K562 (cell line): Measurements from ENCODE around the gene IQCK. TPM values are rescaled to one million over a fixed set of nuclear protein-coding genes. Genes with fewer than 3 reads are reported as not detected.

ENCODE experiments used
- ATAC-seq: fragments of 200-7000 bp; cut with Tn5 transposase; 3 replicates; pipeline ENCODE4 v1.9.1; 2020; ENCODE audit warnings: moderate library complexity
- BruUV-seq: library from RNA; stranded (reverse); fragments of 400-500 nt; replicated peaks from 2 replicates; lab custom pipeline; 2021; lab: Mats Ljungman, UMichigan
- CTCF ChIA-PET: fragments of 300-600 bp; formaldehyde crosslinking; extraction: SDS; loops from one replicate; lab custom pipeline; 2021; ENCODE audit warnings: low intra/inter-chr PET ratio; lab: Yijun Ruan, JAX
- POLR2A ChIA-PET: fragments of 300-600, 350-650 bp; sonication (Branson Sonifier 250); formaldehyde crosslinking; extraction: SDS; loops from one replicate; lab custom pipeline; 2021; ENCODE audit warnings: antibody characterized with exemption, inconsistent platforms; lab: Yijun Ruan, JAX
- DNase-seq, 4 experiments: peaks; one replicate each; pipeline versions ENCODE4 v3.0.0 to v3.0.0-alpha.2; 2011 to 2018; ENCODE audit warnings: low spot score in 3 of 4, mixed read lengths in 3 of 4; ENCODE audit errors: extremely low read depth in 1 of 4
- FAIRE-seq: peaks from 2 replicates; lab custom pipeline; 2011; peaks lifted over from hg19 to GRCh38; lab: Jason Lieb, UNC
- H2AFZ ChIP-seq: 2 replicates; pipeline ENCODE4 v1.6.0; 2011; ENCODE audit warnings: low read depth, low read length, control low read depth, inconsistent platforms
- H3K27ac ChIP-seq: fragments of 200-600 bp; 3 replicates; pipeline ENCODE4 v1.8.0; 2011; ENCODE audit warnings: low read depth, mild to moderate bottlenecking, control low read depth, inconsistent platforms, low read length, moderate library complexity, mixed read lengths; ENCODE audit errors: extremely low read depth
- H3K27me3 ChIP-seq, 2 experiments: fragments of 300-600 bp in 1 of 2; 2 replicates in 1 of 2; 3 replicates in 1 of 2; pipeline versions ENCODE4 v1.6.0 to v1.8.0; 2011; ENCODE audit warnings: inconsistent platforms in 2 of 2, low read length in 2 of 2, mild to moderate bottlenecking in 1 of 2, mixed read lengths in 1 of 2, moderate library complexity in 1 of 2; ENCODE audit not compliant: control insufficient read depth in 2 of 2, insufficient read depth in 2 of 2
- H3K36me3 ChIP-seq: fragments of 300-600 bp; 3 replicates; pipeline ENCODE4 v1.8.0; 2011; ENCODE audit warnings: mild to moderate bottlenecking, low read length, inconsistent platforms; ENCODE audit not compliant: control insufficient read depth, insufficient read depth
- H3K4me1 ChIP-seq, 2 experiments: fragments of 200-600 bp in 1 of 2; replicated peaks in 1 of 2; 2 replicates in 1 of 2; 3 replicates in 1 of 2; pipeline versions ENCODE4 v1.5.1 to v1.8.0; 2011; ENCODE audit warnings: inconsistent platforms in 2 of 2, low read length in 2 of 2, mild to moderate bottlenecking in 1 of 2, mixed read lengths in 1 of 2, moderate library complexity in 1 of 2; ENCODE audit not compliant: control insufficient read depth in 2 of 2, insufficient read depth in 2 of 2
- H3K4me2 ChIP-seq: 2 replicates; pipeline ENCODE4 v1.6.1; 2011; ENCODE audit warnings: low read length, control low read depth, inconsistent platforms, mixed read lengths; ENCODE audit not compliant: insufficient read depth
- H3K4me3 ChIP-seq: fragments of 200-600 bp; sonication (generic), shearing (Covaris generic); 2 replicates; pipeline ENCODE4 v1.5.1; 2016; ENCODE audit warnings: control low read depth, inconsistent platforms
- H3K79me2 ChIP-seq: fragments of 200-600 bp; 3 replicates; pipeline ENCODE4 v1.8.0; 2011; ENCODE audit warnings: low read length, inconsistent platforms; ENCODE audit not compliant: control insufficient read depth, insufficient read depth
- H3K9ac ChIP-seq, 2 experiments: 2 replicates each; pipeline versions ENCODE4 v1.6.0 to v1.6.1; 2011; ENCODE audit warnings: low read depth in 2 of 2, low read length in 2 of 2, control low read depth in 1 of 2, inconsistent platforms in 1 of 2, mild to moderate bottlenecking in 1 of 2, mixed read lengths in 1 of 2; ENCODE audit not compliant: insufficient read depth in 1 of 2
- H3K9me1 ChIP-seq: one replicate; pipeline ENCODE4 v1.6.0; 2011; ENCODE audit warnings: inconsistent platforms, mild to moderate bottlenecking, low read length, moderate library complexity; ENCODE audit not compliant: control insufficient read depth, insufficient read depth
- H3K9me3 ChIP-seq: replicated peaks from 2 replicates; pipeline ENCODE4 v1.5.1; 2011; ENCODE audit warnings: low read depth, low read length, inconsistent platforms; ENCODE audit not compliant: control insufficient read depth, insufficient read depth
- H4K20me1 ChIP-seq: replicated peaks from 2 replicates; pipeline ENCODE4 v1.6.1; 2011; ENCODE audit warnings: low read length, inconsistent platforms, mixed read lengths; ENCODE audit not compliant: control insufficient read depth, insufficient read depth
- BACH1 ChIP-seq: fragments of 200-800 bp; sonication (Bioruptor generic); IDR thresholded peaks from 2 replicates; pipeline ENCODE4 v1.6.1; 2016; ENCODE audit warnings: missing genetic modification characterization, missing compliant biosample characterization
- BCOR ChIP-seq: fragments of 450-650 bp; IDR thresholded peaks from 2 replicates; pipeline ENCODE4 v1.6.1; 2016
- CBX3 ChIP-seq, 2 experiments: IDR thresholded peaks; 1 replicate in 1 of 2; 2 replicates in 1 of 2; pipeline ENCODE4 v1.6.1; 2012; ENCODE audit warnings: inconsistent platforms in 2 of 2, low read length in 2 of 2, borderline replicate concordance in 1 of 2, control low read depth in 1 of 2
- ERF ChIP-seq: fragments of 450-650 bp; formaldehyde crosslinking; IDR thresholded peaks from 2 replicates; pipeline ENCODE4 v1.4.0; 2020; ENCODE audit warnings: mild to moderate bottlenecking, mixed read lengths
- HNRNPH1 ChIP-seq: fragments of 200-400 bp; formaldehyde crosslinking; optimal IDR thresholded peaks from 2 replicates; pipeline ENCODE3; 2017; ENCODE audit warnings: low read depth, mild to moderate bottlenecking, low read length, moderate library complexity
- JUNB ChIP-seq: fragments of 450-650 bp; formaldehyde crosslinking; conservative IDR thresholded peaks from 2 replicates; pipeline ENCODE4 v1.4.0; 2020; ENCODE audit warnings: mild to moderate bottlenecking
- KLF6 ChIP-seq: fragments of 250-450 bp; sonication (Bioruptor Pico); IDR thresholded peaks from 2 replicates; pipeline ENCODE4 v1.4.0; 2020; ENCODE audit warnings: mild to moderate bottlenecking, moderate library complexity, borderline replicate concordance
- NBN ChIP-seq: fragments of 450-650 bp; IDR thresholded peaks from 2 replicates; pipeline ENCODE4 v1.6.1; 2016; ENCODE audit warnings: low read depth, mild to moderate bottlenecking
- RBM25 ChIP-seq: fragments of 200-400 bp; formaldehyde crosslinking; IDR thresholded peaks from 2 replicates; pipeline ENCODE4 v1.6.1; 2018; ENCODE audit warnings: low read length, low read depth, moderate library complexity; ENCODE audit not compliant: severe bottlenecking
- TCF7L2 ChIP-seq: fragments of 150-350 bp; IDR thresholded peaks from 2 replicates; pipeline ENCODE4 v1.6.1; 2016; ENCODE audit warnings: low read depth, mild to moderate bottlenecking, low read length, moderate library complexity
- ZNF76 ChIP-seq: fragments of 250-450 bp; sonication (Bioruptor Pico); IDR thresholded peaks from 2 replicates; pipeline ENCODE4 v1.4.0; 2020; ENCODE audit warnings: mild to moderate bottlenecking, moderate library complexity, borderline replicate concordance
- ZNF764 ChIP-seq: fragments of 250-450 bp; sonication (Bioruptor Pico); IDR thresholded peaks from 2 replicates; pipeline ENCODE4 v1.4.0; 2020; ENCODE audit warnings: low read depth, mild to moderate bottlenecking, moderate library complexity
- WGBS: fragments of 100-300 bp; shearing (Covaris generic); methylation state at CpG from one replicate; pipeline ENCODE4 v1.1.6; 2016; ENCODE audit warnings: low coverage, mixed read lengths; ENCODE audit not compliant: insufficient coverage; ENCODE audit errors: missing lambda C conversion rate; 5-methylcytosine and 5-hydroxymethylcytosine counted together
- in situ Hi-C: fragments of 300-500 bp; cut with MboI; formaldehyde crosslinking; loops from 4 replicates; pipeline ENCODE4 v1.15.0; 2018; ENCODE audit warnings: inconsistent platforms, mixed read lengths
- intact Hi-C: fragments of 100-400 bp; cut with micrococcal nuclease; formaldehyde crosslinking; loops from 2 replicates; pipeline ENCODE4 v1.14.2; 2022
- polyA plus RNA-seq, 8 experiments: library from polyadenylated mRNA; depleted of rRNA in 4 of 8; stranded (reverse) in 5 of 8; unstranded in 3 of 8; fragments of >200 nt; fragmentation: Nextera tagmentation in 2 of 8; fragmentation: Illumina TruSeq in 1 of 8; extraction: Ambion mirVana in 2 of 8; extraction: Trizol in 1 of 8; gene quantifications; 2 replicates each; pipeline versions ENCODE4 v1.2.1 to v1.2.3, GENCODE V29; 2011 to 2014; ENCODE audit warnings: inconsistent platforms in 1 of 8, missing spikeins in 1 of 8
- total RNA-seq, 7 experiments: library from RNA; depleted of rRNA in 6 of 7; stranded (reverse); fragments of >200 nt in 6 of 7; fragmentation: Illumina TruSeq in 2 of 7; extraction: Trizol in 2 of 7; gene quantifications; 2 replicates each; pipeline versions ENCODE4 v1.2.1 to v1.2.3, GENCODE V29; 2011 to 2021; ENCODE audit warnings: low replicate concordance in 1 of 7
- TF ChIP-seq, protein P1 (sequence below), 2 experiments: fragments of 150-350 bp in 1 of 2; IDR thresholded peaks; 2 replicates each; pipeline ENCODE4 v1.6.1; 2012 to 2016; ENCODE audit warnings: low read depth in 2 of 2, low read length in 2 of 2, mild to moderate bottlenecking in 1 of 2, moderate library complexity in 1 of 2
- TF ChIP-seq, protein P2 (sequence below): fragments of 200-800 bp; sonication (Bioruptor generic); IDR thresholded peaks from 2 replicates; pipeline ENCODE4 v1.6.1; 2016; ENCODE audit warnings: missing genetic modification characterization, missing compliant biosample characterization

IQCK gene
- total and polyA plus RNA-seq, 9 of the 15 experiments (the other 6 are each of a cell fraction or from before 2014, with no cell fraction given), result 5.2 to 12.2 (median 7.3) TPM

DNA sequence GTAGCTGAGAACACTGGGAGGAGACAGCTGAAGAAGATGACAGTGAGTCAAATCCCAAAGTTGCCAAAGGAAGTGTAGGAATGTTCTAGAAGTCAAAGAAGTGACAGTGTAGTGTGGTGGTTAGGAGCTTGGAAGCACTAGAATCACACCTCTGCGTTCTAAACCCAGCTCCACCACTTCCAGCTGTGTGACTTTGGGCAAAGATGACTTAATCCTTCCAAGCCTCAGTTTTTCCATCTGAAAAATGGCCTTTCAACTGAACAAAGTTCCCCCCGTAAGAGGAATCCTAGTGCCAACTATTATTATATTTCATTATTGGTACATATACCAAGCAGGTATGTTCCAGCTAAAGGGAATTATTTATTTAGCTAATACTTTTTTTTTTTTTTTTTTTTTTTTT is 56.0 kb downstream of the IQCK start:
- no peak for ATAC-seq
- 46% methylated on average over 2 of the region's 2 CpGs for WGBS
- Histone ChIP-seq H3K79me2 (no peaks in the 10 kb centered on the region), H3K27me3 (no peaks in the 10 kb centered on the region; a peak in 1 of 5 replicates), H3K9me3 (no peaks in the 10 kb centered on the region), H4K20me1 (no peaks in the 10 kb centered on the region), H3K4me1 (no peaks in the 10 kb centered on the region; a peak in 1 of 5 replicates), H3K9me1 (no peaks in the 10 kb centered on the region), H3K9ac (no peak overlapping the region), H3K27ac (no peak overlapping the region), H3K4me3 (no peak overlapping the region), H2AFZ (no peak overlapping the region), H3K36me3 (no peaks in the 10 kb centered on the region), H3K4me2 (no peak overlapping the region)
- CTCF ChIA-PET, result no interaction called here
- no peak for DNase-seq
- POLR2A ChIA-PET, result interaction anchor here (0.6 kb wide), 1 partner anchor 1222 kb away, joined by 3 read pairs; no protein-coding TSS in a partner anchor
- no TSS peak for BruUV-seq
- intact Hi-C loops (no loop called here), in situ Hi-C loops (no loop called here)
- FAIRE-seq, result no peak
- TF ChIP-seq HNRNPH1, result no peak
- no peak for TF ChIP-seq ZNF764 (CRISPR knock-in tag)
- 0 out of 2 replicates have a peak, but pooled peaks have one; percentile 37 for TF ChIP-seq BCOR
- TF ChIP-seq KLF6 (CRISPR knock-in tag), result no peak
- no peak for TF ChIP-seq TCF7L2
- TF ChIP-seq, protein P1, sequence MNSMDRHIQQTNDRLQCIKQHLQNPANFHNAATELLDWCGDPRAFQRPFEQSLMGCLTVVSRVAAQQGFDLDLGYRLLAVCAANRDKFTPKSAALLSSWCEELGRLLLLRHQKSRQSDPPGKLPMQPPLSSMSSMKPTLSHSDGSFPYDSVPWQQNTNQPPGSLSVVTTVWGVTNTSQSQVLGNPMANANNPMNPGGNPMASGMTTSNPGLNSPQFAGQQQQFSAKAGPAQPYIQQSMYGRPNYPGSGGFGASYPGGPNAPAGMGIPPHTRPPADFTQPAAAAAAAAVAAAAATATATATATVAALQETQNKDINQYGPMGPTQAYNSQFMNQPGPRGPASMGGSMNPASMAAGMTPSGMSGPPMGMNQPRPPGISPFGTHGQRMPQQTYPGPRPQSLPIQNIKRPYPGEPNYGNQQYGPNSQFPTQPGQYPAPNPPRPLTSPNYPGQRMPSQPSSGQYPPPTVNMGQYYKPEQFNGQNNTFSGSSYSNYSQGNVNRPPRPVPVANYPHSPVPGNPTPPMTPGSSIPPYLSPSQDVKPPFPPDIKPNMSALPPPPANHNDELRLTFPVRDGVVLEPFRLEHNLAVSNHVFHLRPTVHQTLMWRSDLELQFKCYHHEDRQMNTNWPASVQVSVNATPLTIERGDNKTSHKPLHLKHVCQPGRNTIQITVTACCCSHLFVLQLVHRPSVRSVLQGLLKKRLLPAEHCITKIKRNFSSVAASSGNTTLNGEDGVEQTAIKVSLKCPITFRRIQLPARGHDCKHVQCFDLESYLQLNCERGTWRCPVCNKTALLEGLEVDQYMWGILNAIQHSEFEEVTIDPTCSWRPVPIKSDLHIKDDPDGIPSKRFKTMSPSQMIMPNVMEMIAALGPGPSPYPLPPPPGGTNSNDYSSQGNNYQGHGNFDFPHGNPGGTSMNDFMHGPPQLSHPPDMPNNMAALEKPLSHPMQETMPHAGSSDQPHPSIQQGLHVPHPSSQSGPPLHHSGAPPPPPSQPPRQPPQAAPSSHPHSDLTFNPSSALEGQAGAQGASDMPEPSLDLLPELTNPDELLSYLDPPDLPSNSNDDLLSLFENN (IDR thresholded peaks at IDR 0.05; ENCODE audit: low read depth in 2 of 2, low read length in 2 of 2), result no peak
- TF ChIP-seq JUNB (CRISPR knock-in tag), result no peak
- TF ChIP-seq NBN, result no peak
- TF ChIP-seq, protein P2, sequence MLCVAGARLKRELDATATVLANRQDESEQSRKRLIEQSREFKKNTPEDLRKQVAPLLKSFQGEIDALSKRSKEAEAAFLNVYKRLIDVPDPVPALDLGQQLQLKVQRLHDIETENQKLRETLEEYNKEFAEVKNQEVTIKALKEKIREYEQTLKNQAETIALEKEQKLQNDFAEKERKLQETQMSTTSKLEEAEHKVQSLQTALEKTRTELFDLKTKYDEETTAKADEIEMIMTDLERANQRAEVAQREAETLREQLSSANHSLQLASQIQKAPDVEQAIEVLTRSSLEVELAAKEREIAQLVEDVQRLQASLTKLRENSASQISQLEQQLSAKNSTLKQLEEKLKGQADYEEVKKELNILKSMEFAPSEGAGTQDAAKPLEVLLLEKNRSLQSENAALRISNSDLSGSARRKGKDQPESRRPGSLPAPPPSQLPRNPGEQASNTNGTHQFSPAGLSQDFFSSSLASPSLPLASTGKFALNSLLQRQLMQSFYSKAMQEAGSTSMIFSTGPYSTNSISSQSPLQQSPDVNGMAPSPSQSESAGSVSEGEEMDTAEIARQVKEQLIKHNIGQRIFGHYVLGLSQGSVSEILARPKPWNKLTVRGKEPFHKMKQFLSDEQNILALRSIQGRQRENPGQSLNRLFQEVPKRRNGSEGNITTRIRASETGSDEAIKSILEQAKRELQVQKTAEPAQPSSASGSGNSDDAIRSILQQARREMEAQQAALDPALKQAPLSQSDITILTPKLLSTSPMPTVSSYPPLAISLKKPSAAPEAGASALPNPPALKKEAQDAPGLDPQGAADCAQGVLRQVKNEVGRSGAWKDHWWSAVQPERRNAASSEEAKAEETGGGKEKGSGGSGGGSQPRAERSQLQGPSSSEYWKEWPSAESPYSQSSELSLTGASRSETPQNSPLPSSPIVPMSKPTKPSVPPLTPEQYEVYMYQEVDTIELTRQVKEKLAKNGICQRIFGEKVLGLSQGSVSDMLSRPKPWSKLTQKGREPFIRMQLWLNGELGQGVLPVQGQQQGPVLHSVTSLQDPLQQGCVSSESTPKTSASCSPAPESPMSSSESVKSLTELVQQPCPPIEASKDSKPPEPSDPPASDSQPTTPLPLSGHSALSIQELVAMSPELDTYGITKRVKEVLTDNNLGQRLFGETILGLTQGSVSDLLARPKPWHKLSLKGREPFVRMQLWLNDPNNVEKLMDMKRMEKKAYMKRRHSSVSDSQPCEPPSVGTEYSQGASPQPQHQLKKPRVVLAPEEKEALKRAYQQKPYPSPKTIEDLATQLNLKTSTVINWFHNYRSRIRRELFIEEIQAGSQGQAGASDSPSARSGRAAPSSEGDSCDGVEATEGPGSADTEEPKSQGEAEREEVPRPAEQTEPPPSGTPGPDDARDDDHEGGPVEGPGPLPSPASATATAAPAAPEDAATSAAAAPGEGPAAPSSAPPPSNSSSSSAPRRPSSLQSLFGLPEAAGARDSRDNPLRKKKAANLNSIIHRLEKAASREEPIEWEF (CRISPR knock-in tag), result no peak
- no peak for TF ChIP-seq BACH1
- TF ChIP-seq ZNF76, result no peak
- TF ChIP-seq RBM25, result peak; percentile 76
- no peak for TF ChIP-seq ERF (CRISPR knock-in tag)
- no peak for TF ChIP-seq CBX3 (IDR thresholded peaks at IDR 0.05; ENCODE audit: borderline replicate concordance in 1 of 2, low read length in 2 of 2)
